IMR-90 (cell line): ENCODE results near the gene KAZALD1. TPM values are rescaled to one million over a fixed set of nuclear protein-coding genes. Genes with fewer than 3 reads are reported as not detected.

ENCODE experiments used
- ATAC-seq: fragments of 200-7000 bp; cut with Tn5 transposase; 2 replicates; pipeline ENCODE4 v1.9.1; 2020; ENCODE audit warnings: low read depth, mild to moderate bottlenecking, moderate library complexity
- BruUV-seq: library from RNA; stranded (reverse); fragments of 400-500 nt; replicated peaks from 2 replicates; lab custom pipeline; 2021; lab: Mats Ljungman, UMichigan
- CTCF ChIA-PET: fragments of 300-600 bp; formaldehyde crosslinking; extraction: SDS; loops from one replicate; lab custom pipeline; 2021; ENCODE audit warnings: antibody characterized with exemption; lab: Yijun Ruan, JAX
- POLR2A ChIA-PET: fragments of 300-600 bp; sonication (Branson Sonifier 250); formaldehyde crosslinking; loops from one replicate; lab custom pipeline; 2022; ENCODE audit warnings: antibody characterized with exemption; ENCODE audit not compliant: unreplicated experiment; lab: Charles Lee
- DNase-seq: peaks from one replicate; pipeline ENCODE4 v3.0.0; 2013
- H2AFZ ChIP-seq: replicated peaks from 2 replicates; pipeline ENCODE3; 2013; ENCODE audit warnings: low read length, mild to moderate bottlenecking; ENCODE audit not compliant: poor library complexity
- H2AK5ac ChIP-seq: 2 replicates; pipeline ENCODE4 v1.6.1; 2013; ENCODE audit warnings: low read depth, low read length, inconsistent platforms
- H2AK9ac ChIP-seq: replicated peaks from 2 replicates; pipeline ENCODE3; 2013; ENCODE audit warnings: mild to moderate bottlenecking, low read depth, low read length, moderate library complexity; ENCODE audit not compliant: poor library complexity
- H2BK120ac ChIP-seq: 2 replicates; pipeline ENCODE4 v1.6.1; 2013; ENCODE audit warnings: low read depth, low read length, inconsistent platforms
- H2BK15ac ChIP-seq: 3 replicates; pipeline ENCODE4 v1.6.1; 2013; ENCODE audit warnings: low read depth, low read length, inconsistent platforms
- H2BK20ac ChIP-seq: 2 replicates; pipeline ENCODE4 v1.6.1; 2013; ENCODE audit warnings: low read depth, mild to moderate bottlenecking, inconsistent platforms, low read length, moderate library complexity
- H2BK5ac ChIP-seq: 2 replicates; pipeline ENCODE4 v1.6.1; 2013; ENCODE audit warnings: mild to moderate bottlenecking, low read depth, low read length, inconsistent platforms; ENCODE audit not compliant: poor library complexity, severe bottlenecking
- H3K14ac ChIP-seq: replicated peaks from 2 replicates; pipeline ENCODE4 v1.6.1; 2013; ENCODE audit warnings: low read depth, low read length, inconsistent platforms
- H3K18ac ChIP-seq: 2 replicates; pipeline ENCODE4 v1.6.1; 2013; ENCODE audit warnings: low read depth, low read length, control low read depth
- H3K23ac ChIP-seq: 2 replicates; pipeline ENCODE4 v1.6.1; 2013; ENCODE audit warnings: low read depth, low read length, inconsistent platforms
- H3K27ac ChIP-seq: 2 replicates; pipeline ENCODE4 v1.5.1; 2013; ENCODE audit warnings: mild to moderate bottlenecking, control low read depth, low read length; ENCODE audit not compliant: insufficient read depth
- H3K27me3 ChIP-seq: 2 replicates; pipeline ENCODE4 v1.6.1; 2013; ENCODE audit warnings: low read length; ENCODE audit not compliant: control insufficient read depth, insufficient read depth
- H3K36me3 ChIP-seq: 2 replicates; pipeline ENCODE4 v1.6.1; 2013; ENCODE audit warnings: low read length, mixed read lengths; ENCODE audit not compliant: control insufficient read depth, insufficient read depth
- H3K4ac ChIP-seq: 2 replicates; pipeline ENCODE4 v1.6.1; 2013; ENCODE audit warnings: low read depth, low read length, inconsistent platforms
- H3K4me1 ChIP-seq: 2 replicates; pipeline ENCODE4 v1.6.1; 2013; ENCODE audit warnings: low read length, mixed read lengths; ENCODE audit not compliant: control insufficient read depth, insufficient read depth
- H3K4me2 ChIP-seq: 2 replicates; pipeline ENCODE4 v1.6.1; 2013; ENCODE audit warnings: low read depth, mild to moderate bottlenecking, control low read depth, low read length, moderate library complexity
- H3K4me3 ChIP-seq: 2 replicates; pipeline ENCODE4 v1.5.1; 2013; ENCODE audit warnings: low read depth, mild to moderate bottlenecking, control low read depth, low read length, moderate library complexity; ENCODE audit not compliant: insufficient read depth
- H3K56ac ChIP-seq: 2 replicates; pipeline ENCODE4 v1.6.1; 2013; ENCODE audit warnings: low read length, inconsistent platforms; ENCODE audit not compliant: insufficient read depth; ENCODE audit errors: extremely low read depth
- H3K79me1 ChIP-seq, 2 experiments: 2 replicates each; pipeline ENCODE4 v1.6.1; 2013; ENCODE audit warnings: low read length in 2 of 2, inconsistent platforms in 1 of 2, low read depth in 1 of 2
- H3K9ac ChIP-seq: 2 replicates; pipeline ENCODE4 v1.6.1; 2013; ENCODE audit warnings: low read depth, low read length, control low read depth
- H3K9me1 ChIP-seq: 2 replicates; pipeline ENCODE4 v1.6.1; 2013; ENCODE audit warnings: low read length, inconsistent platforms; ENCODE audit not compliant: insufficient read depth
- H3K9me3 ChIP-seq: 2 replicates; pipeline ENCODE4 v1.6.1; 2013; ENCODE audit warnings: low read length; ENCODE audit not compliant: control insufficient read depth, insufficient read depth
- H4K20me1 ChIP-seq: 2 replicates; pipeline ENCODE4 v1.6.1; 2013; ENCODE audit warnings: low read length, inconsistent platforms; ENCODE audit not compliant: insufficient read depth
- H4K5ac ChIP-seq: 2 replicates; pipeline ENCODE4 v1.6.1; 2013; ENCODE audit warnings: mild to moderate bottlenecking, low read depth, low read length, control low read depth
- H4K8ac ChIP-seq, 2 experiments: 2 replicates each; pipeline ENCODE4 v1.6.1; 2013; ENCODE audit warnings: low read depth in 2 of 2, low read length in 2 of 2, control low read depth in 1 of 2, inconsistent platforms in 1 of 2
- H4K91ac ChIP-seq: 2 replicates; pipeline ENCODE4 v1.6.1; 2013; ENCODE audit warnings: low read depth, low read length, inconsistent platforms; ENCODE audit not compliant: insufficient read depth
- BHLHE40 ChIP-seq: fragments of 150-350 bp; IDR thresholded peaks from 2 replicates; pipeline ENCODE4 v1.6.1; 2016; ENCODE audit warnings: mild to moderate bottlenecking, low read depth, low read length
- CEBPB ChIP-seq: IDR thresholded peaks from 2 replicates; pipeline ENCODE4 v1.6.1; 2012; ENCODE audit warnings: low read depth, low read length, improper control_type of control experiment
- CHD1 ChIP-seq: IDR thresholded peaks from 2 replicates; pipeline ENCODE4 v1.6.1; 2012; ENCODE audit warnings: low read depth, low read length, improper control_type of control experiment
- FOS ChIP-seq: fragments of 150-350 bp; IDR thresholded peaks from 2 replicates; pipeline ENCODE4 v1.6.1; 2016; ENCODE audit warnings: low read depth, low read length
- MAFK ChIP-seq: IDR thresholded peaks from 2 replicates; pipeline ENCODE4 v1.6.1; 2012; ENCODE audit warnings: low read depth, low read length, improper control_type of control experiment
- MAZ ChIP-seq: IDR thresholded peaks from 2 replicates; pipeline ENCODE4 v1.6.1; 2012; ENCODE audit warnings: low read depth, mild to moderate bottlenecking, low read length, improper control_type of control experiment, moderate library complexity, borderline replicate concordance
- MXI1 ChIP-seq: IDR thresholded peaks from 2 replicates; pipeline ENCODE4 v1.6.1; 2012; ENCODE audit warnings: low read depth, mild to moderate bottlenecking, low read length, moderate library complexity, borderline replicate concordance
- POLR2A ChIP-seq: IDR thresholded peaks from 2 replicates; pipeline ENCODE4 v1.6.1; 2012; ENCODE audit warnings: mild to moderate bottlenecking, low read depth, low read length
- RAD21 ChIP-seq: IDR thresholded peaks from 2 replicates; pipeline ENCODE4 v1.6.1; 2012; ENCODE audit warnings: low read length, improper control_type of control experiment
- RCOR1 ChIP-seq: IDR thresholded peaks from 2 replicates; pipeline ENCODE4 v1.6.1; 2012; ENCODE audit warnings: mild to moderate bottlenecking, low read length, improper control_type of control experiment; ENCODE audit not compliant: insufficient replicate concordance
- SMC3 ChIP-seq: fragments of 150-350 bp; IDR thresholded peaks from 2 replicates; pipeline ENCODE4 v1.6.1; 2016; ENCODE audit warnings: low read depth, mild to moderate bottlenecking, antibody characterized with exemption, low read length, moderate library complexity
- WGBS, 2 experiments: methylation state at CpG; one replicate each; pipeline versions ENCODE4 v1.1.5 to v1.1.7; 2013; ENCODE audit warnings: missing lambda C conversion rate in 2 of 2; ENCODE audit not compliant: insufficient read length in 1 of 2; ENCODE audit errors: extremely low coverage in 2 of 2; 5-methylcytosine and 5-hydroxymethylcytosine counted together
- dilution Hi-C: fragments of 300-500 bp; cut with HindIII; formaldehyde crosslinking; loops from one replicate; pipeline ENCODE4 v1.14.3; 2018; ENCODE audit warnings: low sequenced_read_pairs; ENCODE audit not compliant: unreplicated experiment
- in situ Hi-C: fragments of 300-500 bp; cut with MboI; formaldehyde crosslinking; loops from 3 replicates; pipeline ENCODE4 v1.14.3; 2019; ENCODE audit warnings: low sequenced_read_pairs, inconsistent platforms, mixed read lengths
- intact Hi-C: fragments of 100-400 bp; cut with micrococcal nuclease; formaldehyde crosslinking; loops from 2 replicates; pipeline ENCODE4 v1.10.0; 2022
- polyA plus RNA-seq, 3 experiments: library from polyadenylated mRNA; depleted of rRNA; stranded (reverse); fragments of >200 nt; gene quantifications; 2 replicates each; pipeline ENCODE4 v1.2.3, GENCODE V29; 2012; ENCODE audit warnings: low replicate concordance in 1 of 3
- total RNA-seq: library from RNA; depleted of rRNA; stranded (reverse); fragments of >200 nt; gene quantifications from 2 replicates; pipeline ENCODE4 v1.2.3, GENCODE V29; 2012
- TF ChIP-seq, protein P1 (sequence below): fragments of 150-350 bp; IDR thresholded peaks from 2 replicates; pipeline ENCODE4 v1.6.1; 2016; ENCODE audit warnings: low read depth, mild to moderate bottlenecking, low read length, moderate library complexity, borderline replicate concordance
- TF ChIP-seq, protein P2 (sequence below): fragments of 150-350 bp; IDR thresholded peaks from 2 replicates; pipeline ENCODE4 v1.6.1; 2017; ENCODE audit warnings: mild to moderate bottlenecking, antibody characterized with exemption, low read length, low read depth
- TF ChIP-seq, protein P3 (sequence below): conservative IDR thresholded peaks from 2 replicates; pipeline ENCODE4 v1.5.1; 2012; ENCODE audit warnings: mild to moderate bottlenecking, low read depth, low read length, improper control_type of control experiment

The KAZALD1 gene
- total and polyA plus RNA-seq, 2 of the 4 experiments (the other 2 are of a cell fraction): 9.1 to 18.6 TPM

- Histone ChIP-seq H2BK120ac (no peak overlapping the region), H3K9me1 (no peaks in the 10 kb centered on the region), H3K27ac (no peak overlapping the region), H3K14ac (no peak overlapping the region), H3K9ac (no peak overlapping the region), H3K4me1 (0 out of 2 replicates have a peak, but pooled peaks cover 2% of the 10 kb centered on the region), H4K20me1 (no peaks in the 10 kb centered on the region), H2AK9ac (no peak overlapping the region), H3K56ac (no peak overlapping the region), H4K91ac (no peak overlapping the region), H4K8ac (no peak overlapping the region), H2BK15ac (no peak overlapping the region), H3K79me1 (no peaks in the 10 kb centered on the region), H2AK5ac (no peak overlapping the region), H3K36me3 (no peaks in the 10 kb centered on the region), H3K23ac (no peak overlapping the region), H3K4me2 (no peak overlapping the region), H3K4ac (no peak overlapping the region), H3K4me3 (no peak overlapping the region), H2BK5ac (no peak overlapping the region), H3K18ac (no peak overlapping the region), H3K9me3 (no peaks in the 10 kb centered on the region), H2AFZ (no peak overlapping the region), H3K27me3 (peaks cover 78% of the 10 kb centered on the region), H4K5ac (no peak overlapping the region), H2BK20ac (no peak overlapping the region)
- in situ Hi-C loops: loop anchor here (5.0 kb wide), 1 partner anchor 47 kb away; no protein-coding TSS in a partner anchor
- TF ChIP-seq FOS: no peak
- no peak for TF ChIP-seq MXI1
- no peak for TF ChIP-seq CEBPB
- TF ChIP-seq, protein P1, sequence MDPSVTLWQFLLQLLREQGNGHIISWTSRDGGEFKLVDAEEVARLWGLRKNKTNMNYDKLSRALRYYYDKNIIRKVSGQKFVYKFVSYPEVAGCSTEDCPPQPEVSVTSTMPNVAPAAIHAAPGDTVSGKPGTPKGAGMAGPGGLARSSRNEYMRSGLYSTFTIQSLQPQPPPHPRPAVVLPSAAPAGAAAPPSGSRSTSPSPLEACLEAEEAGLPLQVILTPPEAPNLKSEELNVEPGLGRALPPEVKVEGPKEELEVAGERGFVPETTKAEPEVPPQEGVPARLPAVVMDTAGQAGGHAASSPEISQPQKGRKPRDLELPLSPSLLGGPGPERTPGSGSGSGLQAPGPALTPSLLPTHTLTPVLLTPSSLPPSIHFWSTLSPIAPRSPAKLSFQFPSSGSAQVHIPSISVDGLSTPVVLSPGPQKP: no peak
- no peak for TF ChIP-seq RCOR1
- TF ChIP-seq POLR2A: no peak
- TF ChIP-seq, protein P2, sequence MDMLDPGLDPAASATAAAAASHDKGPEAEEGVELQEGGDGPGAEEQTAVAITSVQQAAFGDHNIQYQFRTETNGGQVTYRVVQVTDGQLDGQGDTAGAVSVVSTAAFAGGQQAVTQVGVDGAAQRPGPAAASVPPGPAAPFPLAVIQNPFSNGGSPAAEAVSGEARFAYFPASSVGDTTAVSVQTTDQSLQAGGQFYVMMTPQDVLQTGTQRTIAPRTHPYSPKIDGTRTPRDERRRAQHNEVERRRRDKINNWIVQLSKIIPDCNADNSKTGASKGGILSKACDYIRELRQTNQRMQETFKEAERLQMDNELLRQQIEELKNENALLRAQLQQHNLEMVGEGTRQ: no peak
- TF ChIP-seq CHD1: no peak
- no peak for TF ChIP-seq MAFK
- no peak for TF ChIP-seq RAD21
- no peak for TF ChIP-seq MAZ
- TF ChIP-seq SMC3: no peak
- TF ChIP-seq, protein P3, sequence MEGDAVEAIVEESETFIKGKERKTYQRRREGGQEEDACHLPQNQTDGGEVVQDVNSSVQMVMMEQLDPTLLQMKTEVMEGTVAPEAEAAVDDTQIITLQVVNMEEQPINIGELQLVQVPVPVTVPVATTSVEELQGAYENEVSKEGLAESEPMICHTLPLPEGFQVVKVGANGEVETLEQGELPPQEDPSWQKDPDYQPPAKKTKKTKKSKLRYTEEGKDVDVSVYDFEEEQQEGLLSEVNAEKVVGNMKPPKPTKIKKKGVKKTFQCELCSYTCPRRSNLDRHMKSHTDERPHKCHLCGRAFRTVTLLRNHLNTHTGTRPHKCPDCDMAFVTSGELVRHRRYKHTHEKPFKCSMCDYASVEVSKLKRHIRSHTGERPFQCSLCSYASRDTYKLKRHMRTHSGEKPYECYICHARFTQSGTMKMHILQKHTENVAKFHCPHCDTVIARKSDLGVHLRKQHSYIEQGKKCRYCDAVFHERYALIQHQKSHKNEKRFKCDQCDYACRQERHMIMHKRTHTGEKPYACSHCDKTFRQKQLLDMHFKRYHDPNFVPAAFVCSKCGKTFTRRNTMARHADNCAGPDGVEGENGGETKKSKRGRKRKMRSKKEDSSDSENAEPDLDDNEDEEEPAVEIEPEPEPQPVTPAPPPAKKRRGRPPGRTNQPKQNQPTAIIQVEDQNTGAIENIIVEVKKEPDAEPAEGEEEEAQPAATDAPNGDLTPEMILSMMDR: no peak
- TF ChIP-seq BHLHE40: no peak
- CTCF ChIA-PET: interaction anchor here (0.5 to 1.8 kb wide), 9 partner anchors 8 to 372 kb away, joined by 3 to 11 read pairs (median 3); no protein-coding TSS in a partner anchor
- DNase-seq: no peak
- BruUV-seq: no TSS peak
- WGBS, 2 experiments: no CpG with 5 or more reads among the region's 6 CpGs
- dilution Hi-C loops: no loop called here
- POLR2A ChIA-PET: no interaction called here
- intact Hi-C loops: loop anchor here (1.0 kb wide), 1 partner anchor 47 kb away; no protein-coding TSS in a partner anchor
- no peak for ATAC-seq
Measured at GRCh38 chr10:101095004-101095403, 33.2 kb downstream of the KAZALD1 start.
